ENCODE results near the gene AGAP6.
"Not testable (repeated sequence)": the region's sequence is repeated elsewhere in the genome, so short reads cannot be mapped to it uniquely, and the experiment has no call there.

Gene AGAP6

DNA sequence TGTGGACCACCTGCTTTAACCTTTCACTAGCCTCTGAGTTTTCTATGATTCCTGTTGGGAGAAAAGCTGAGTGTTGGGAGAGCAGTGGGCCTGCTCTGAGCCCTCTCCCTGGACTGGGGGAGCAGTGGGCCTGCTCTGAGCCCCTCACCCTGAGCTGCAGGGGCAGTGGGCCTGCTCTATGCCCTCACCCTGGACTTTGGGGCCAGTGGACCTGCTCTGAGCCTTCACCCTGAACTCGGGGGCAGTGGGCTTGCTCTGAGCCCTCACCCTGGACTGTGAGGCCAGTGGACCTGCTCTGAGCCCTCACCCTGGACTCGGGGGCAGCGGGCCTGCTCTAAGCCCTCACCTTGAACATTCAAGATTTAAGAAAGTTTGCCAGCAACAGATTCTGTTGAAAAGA lies 33.4 kb downstream of the AGAP6 start:
- DNase-seq (ENCODE audit: insufficient read length, low spot score) (no peak), FAIRE-seq (no peak)
- TF ChIP-seq, protein P1, sequence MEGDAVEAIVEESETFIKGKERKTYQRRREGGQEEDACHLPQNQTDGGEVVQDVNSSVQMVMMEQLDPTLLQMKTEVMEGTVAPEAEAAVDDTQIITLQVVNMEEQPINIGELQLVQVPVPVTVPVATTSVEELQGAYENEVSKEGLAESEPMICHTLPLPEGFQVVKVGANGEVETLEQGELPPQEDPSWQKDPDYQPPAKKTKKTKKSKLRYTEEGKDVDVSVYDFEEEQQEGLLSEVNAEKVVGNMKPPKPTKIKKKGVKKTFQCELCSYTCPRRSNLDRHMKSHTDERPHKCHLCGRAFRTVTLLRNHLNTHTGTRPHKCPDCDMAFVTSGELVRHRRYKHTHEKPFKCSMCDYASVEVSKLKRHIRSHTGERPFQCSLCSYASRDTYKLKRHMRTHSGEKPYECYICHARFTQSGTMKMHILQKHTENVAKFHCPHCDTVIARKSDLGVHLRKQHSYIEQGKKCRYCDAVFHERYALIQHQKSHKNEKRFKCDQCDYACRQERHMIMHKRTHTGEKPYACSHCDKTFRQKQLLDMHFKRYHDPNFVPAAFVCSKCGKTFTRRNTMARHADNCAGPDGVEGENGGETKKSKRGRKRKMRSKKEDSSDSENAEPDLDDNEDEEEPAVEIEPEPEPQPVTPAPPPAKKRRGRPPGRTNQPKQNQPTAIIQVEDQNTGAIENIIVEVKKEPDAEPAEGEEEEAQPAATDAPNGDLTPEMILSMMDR (IDR thresholded peaks at IDR 0.05; ENCODE audit: insufficient read depth, missing control alignments), result no peak

DNA sequence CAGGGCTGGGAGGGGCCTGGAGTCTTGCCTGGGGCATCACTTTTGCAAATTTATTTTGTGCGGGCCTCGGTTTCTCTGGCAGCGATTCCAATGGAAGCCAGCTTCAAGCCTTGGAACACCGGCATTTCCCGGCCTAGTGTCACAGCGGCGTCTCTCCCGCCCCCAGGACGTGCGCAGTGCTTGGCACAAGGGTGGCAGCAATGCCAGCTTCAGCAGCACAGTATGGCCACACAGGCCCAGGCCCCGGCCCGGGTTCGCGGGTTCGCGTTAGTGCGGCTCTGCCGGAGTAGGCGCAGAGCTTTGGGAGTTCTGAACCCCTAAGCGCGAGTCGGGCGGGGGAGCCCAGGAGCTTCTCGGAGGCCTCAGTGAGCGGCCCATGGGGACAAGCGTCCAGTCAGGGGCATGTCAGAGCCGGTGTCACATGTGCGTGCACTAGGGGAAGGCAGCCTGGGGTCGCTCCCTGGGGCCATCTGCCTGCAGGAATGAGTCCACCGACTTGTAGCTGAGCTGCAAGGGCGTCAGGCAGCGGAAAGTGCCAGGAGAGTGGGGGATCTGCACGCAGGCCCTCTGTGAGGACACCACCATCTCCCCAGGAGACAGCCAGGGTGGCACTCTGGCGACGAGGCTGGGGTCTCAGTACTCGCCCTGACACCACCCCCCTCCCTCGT lies 36.6 kb downstream of the AGAP6 start:
- DNase-seq (ENCODE audit: insufficient read length, low spot score); FAIRE-seq: not testable (repeated sequence)

DNA sequence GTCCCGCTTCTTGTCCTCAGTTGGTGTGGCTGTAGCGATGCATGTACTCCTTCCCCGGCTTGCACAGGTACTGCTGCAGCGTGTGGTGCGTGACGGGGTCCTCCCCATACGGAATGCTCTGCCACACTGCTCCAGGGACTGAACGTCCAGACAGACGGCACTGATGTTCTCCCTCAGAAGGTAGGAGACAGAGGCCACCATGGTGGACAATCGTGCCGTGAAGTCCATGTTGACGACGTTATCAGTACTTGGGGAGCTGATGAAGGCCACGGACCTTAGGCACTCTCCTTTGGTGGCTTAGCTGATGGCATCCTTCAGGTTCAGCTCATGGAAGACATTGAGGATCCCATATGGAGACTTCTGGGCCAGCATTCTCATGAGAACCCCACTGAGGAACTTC lies 37.4 kb downstream of the AGAP6 start:
- FAIRE-seq, result no peak

DNA sequence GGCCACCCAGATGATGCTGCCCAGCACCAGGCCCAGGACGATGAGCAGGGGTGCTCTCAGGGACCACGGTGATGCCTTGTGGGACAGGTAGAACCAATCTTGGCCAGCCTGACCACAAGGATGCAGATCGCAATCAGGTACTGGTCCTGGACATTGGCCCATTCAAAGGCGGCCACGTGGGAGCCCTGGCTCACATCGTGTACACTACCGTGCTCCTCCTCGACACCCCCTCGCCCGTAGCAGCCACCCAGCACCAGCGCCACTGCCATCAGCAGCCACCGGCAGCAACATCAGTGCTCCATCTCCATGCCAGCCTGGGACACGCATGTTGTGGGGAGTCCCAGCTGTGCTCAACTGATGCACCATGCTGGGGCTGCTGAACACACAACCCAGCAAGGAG lies 39.0 kb downstream of the AGAP6 start:
- DNase-seq (ENCODE audit: insufficient read length, low spot score), result no peak
- TF ChIP-seq, protein P1 (IDR thresholded peaks at IDR 0.05; ENCODE audit: insufficient read depth, missing control alignments), result no peak
- no peak for FAIRE-seq

More for the DNA sequence above, 37.4 kb downstream of the AGAP6 start:
- no peak for DNase-seq (ENCODE audit: insufficient read length, low spot score)
- TF ChIP-seq, protein P1 (IDR thresholded peaks at IDR 0.05; ENCODE audit: insufficient read depth, missing control alignments), result no peak

DNA sequence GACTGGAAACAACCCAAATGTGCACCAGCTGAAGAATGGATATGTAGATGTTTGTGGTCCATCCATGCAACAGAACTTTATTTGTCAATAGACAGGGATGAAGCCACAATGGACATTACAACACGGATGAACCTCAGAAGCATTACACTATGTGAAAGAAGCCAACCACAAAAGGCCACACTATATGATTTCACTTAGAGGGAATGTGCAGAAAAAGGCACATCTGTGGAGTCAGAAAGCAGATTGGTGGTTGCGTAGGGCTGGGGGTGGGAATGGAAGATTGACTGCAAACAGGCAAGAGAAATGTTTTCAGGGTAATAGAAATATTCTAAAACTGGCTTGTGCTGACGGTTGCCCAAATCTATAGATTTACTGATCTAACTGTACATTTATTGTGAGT lies 45.3 kb downstream of the AGAP6 start:
- TF ChIP-seq, protein P1 (IDR thresholded peaks at IDR 0.05; ENCODE audit: insufficient read depth, missing control alignments), result no peak
- FAIRE-seq (no peak), DNase-seq (ENCODE audit: insufficient read length, low spot score) (no peak)

DNA sequence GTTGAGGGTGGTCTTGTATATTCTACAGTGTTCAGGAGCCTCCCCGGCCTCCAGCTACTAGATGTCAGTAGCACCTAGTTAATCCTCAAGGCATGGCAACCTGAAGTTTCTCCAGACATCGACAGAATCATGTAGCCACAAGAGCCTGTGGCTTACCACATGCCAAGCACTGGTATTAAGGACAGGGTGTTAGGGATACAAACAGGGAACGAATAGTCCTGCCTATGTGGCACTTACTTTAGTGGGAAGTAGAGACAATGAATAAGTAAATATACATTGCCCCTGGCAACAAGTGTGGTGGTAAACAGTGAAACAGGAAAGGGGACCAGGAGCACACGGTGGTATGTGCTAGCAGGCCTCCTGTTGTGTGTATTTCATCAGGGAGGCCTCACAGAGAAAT lies 47.1 kb downstream of the AGAP6 start:
- not testable (repeated sequence) for DNase-seq (ENCODE audit: insufficient read length, low spot score); FAIRE-seq

DNA sequence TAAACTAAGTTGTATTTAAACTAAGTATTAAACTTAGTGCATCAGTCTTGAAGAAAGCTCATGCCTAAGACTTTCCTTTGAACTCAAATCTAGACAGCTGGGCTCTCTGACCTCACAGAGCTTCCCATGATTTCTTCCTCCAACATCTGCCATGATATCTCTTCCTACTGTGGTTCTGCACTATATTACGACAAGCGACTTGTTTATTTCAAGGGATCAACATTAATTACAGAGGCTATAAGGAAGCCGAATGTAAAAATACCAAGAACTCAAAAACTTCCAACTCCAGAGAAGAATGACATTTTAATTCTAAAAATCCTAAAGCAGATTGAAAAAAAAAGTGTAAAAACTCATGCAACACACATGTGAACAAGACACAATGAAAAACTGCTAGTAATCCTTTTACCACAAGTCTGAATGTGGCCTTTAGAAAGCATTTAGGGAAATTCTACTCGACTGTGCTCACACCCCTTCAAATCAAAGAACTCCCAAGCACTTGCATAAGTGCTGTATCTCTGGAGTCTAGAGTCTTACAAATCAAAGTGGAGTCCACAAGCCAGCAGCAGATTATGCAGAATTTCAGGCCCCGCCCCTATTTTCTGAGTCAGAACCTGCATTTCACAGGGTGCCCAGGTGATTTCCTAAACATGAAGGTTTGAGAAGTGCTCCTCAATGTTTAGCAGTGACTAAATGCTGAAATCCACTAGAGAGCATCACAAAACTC lies 56.9 kb downstream of the AGAP6 start:
- no peak for FAIRE-seq
- no peak for DNase-seq (ENCODE audit: insufficient read length, low spot score)
- TF ChIP-seq, protein P1 (IDR thresholded peaks at IDR 0.05; ENCODE audit: insufficient read depth, missing control alignments), result no peak

DNA sequence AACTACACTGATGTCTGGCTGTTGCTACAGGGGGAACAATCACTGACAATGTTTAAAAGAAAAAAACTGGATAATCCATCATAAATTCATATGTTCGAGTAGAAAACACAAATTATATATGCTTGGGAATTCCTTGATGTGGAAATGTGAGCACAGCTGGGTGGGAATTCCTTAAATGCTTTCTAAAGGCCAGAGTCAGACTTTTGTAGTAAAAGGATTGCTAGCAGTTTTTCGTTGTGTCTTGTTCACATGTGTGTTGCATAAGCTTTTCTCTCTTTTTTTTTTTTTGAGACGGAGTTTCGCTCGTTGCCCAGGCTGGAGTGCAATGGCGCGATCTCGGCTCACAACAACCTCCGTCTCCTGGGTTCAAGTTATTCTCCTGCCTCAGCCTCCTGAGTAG lies 58.3 kb downstream of the AGAP6 start:
- not testable (repeated sequence) for DNase-seq (ENCODE audit: insufficient read length, low spot score); FAIRE-seq

DNA sequence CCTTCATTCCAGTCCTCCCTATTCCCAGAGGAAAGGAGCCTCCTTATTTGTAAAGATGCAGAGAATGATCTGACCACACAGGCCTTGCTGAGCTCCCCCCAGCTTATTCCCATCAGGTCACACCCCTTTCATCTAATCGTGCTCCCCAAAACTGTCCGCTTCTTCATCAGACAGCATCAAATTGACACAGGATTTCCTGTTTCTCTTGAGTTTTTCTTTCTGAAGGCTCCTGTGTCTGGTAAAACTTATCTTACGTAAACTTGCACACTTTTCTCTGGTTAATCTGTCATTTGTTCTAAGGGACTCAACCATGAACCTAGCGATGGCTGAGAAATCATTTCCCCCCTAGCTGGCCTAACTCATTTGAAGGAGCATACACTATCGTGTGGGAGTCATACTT lies 59.4 kb downstream of the AGAP6 start:
- FAIRE-seq; DNase-seq (ENCODE audit: insufficient read length, low spot score): not testable (repeated sequence)

DNA sequence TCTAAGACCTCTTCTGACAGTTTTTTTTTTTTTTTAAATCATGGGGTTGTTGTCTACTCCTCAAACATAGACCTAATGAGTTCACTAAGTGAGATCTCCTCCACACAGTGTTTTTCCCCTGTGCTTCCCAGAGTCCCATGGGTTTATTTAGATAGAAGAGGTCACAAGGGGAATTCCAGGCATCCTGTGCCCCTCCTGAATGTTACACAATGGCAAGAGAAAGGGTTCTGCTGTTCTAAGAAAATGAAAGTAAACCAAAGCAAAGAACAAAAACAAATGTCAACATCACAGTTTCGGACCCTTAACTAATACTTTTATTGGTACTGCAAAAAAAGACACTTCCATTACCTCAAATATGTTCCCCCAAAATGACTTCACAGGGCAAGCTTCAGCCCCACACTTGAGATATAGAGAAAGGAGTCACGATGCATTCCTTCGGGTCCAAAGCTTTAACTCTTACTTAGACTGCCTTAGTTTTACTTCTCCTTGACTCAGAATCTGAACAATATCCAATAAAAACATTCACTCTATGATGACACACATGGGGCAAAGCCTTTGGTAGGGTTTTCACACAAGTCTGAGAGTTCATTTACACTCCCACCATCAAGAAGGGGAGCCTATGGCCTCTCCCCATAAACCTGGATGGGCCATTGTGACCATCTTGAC lies 63.9 kb downstream of the AGAP6 start:
- not testable (repeated sequence) for FAIRE-seq; DNase-seq (ENCODE audit: insufficient read length, low spot score)

DNA sequence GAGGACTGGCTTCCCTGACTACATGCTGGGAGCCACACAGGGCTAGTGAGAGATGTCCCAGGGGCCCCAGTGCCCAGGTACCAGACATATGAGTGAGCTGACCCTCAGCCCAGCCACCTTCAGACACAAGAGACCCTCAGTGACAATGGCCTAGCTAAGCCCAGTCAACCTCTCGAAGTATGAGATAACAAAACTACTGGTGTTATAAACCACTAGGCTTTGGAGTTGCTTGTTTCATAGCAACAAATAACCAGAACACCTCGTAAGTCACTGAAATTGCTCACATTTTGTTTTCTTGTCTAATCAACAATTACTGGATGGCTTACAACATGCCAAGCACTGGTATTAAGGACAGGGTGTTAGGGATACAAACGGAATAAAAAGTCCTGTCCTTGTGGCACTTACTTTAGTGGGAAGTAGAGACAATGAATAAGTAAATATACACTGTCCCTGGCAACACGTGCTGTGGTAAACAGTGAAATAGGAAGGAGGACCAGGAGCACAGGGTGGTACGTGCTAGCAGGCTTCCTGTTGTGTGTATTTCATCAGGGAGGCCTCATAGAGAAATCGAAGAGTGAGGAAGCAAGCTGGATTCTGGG lies 64.7 kb downstream of the AGAP6 start:
- FAIRE-seq; DNase-seq (ENCODE audit: insufficient read length, low spot score): not testable (repeated sequence)

DNA sequence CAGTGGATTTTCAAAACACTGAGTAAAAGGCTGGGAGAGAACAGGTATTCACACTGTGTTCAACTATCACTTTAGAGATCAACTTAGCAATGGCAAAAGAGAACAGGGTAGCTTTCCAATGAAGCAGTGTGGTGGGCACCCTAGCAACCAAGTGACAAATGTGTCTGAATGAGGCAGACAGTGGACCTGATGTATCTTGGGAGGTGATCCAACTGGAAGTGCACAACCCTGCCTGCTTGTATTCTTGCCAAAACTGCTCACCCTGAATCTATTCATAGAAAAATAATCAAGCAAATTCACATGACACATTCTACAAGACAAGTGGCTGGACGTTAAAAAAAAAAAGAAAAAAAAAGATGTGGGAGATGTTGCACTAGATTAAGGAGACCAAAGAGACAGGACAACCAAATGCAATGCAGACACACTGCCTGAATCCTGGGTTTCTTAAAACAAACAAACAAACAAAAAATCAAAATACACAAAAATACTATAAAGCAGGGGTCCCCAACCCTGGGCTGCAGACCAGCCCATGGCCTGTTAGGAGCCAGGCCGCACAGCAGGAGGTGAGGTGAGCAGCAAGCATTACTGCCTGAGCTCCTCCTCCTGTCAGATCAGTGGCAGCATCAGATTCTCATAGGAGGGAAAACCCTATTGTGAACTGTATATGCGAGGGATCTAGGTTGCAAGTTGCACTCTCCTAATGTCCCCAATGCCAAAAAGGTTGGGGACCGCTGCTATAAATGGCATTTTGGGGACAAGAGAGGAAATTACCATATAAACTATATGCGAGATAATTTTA lies 67.5 kb downstream of the AGAP6 start:
- DNase-seq (ENCODE audit: insufficient read length, low spot score); FAIRE-seq: not testable (repeated sequence)
